ENCODE results near the gene NDRG4. TPM values are rescaled to one million over a fixed set of nuclear protein-coding genes. Genes with fewer than 3 reads are reported as not detected.
A peak's percentile ranks its signal among the peaks of the same experiment; 100 is the strongest.

The NDRG4 gene
- total RNA-seq, 1 donor from 2014 or later = 128 TPM

DNA sequence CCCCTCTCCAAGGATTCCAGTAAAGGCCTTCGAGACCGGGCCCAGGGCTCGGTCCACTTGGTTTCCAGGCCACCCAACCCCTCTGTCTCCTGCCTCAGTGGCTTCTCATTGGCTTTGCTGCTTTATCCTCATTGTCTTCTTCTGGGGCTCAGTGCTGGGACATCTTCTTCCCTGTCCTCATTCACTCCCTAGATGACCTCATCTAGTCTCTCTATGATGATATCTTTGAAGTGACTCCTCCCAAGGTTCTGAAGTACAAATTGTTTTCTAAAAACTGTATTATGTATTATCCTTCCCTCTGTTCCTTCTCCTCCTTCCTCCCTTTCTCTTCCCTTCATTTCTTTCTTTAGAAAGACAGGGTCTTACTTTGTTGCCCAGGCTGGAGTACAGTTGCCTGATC, 27.1 kb upstream of the NDRG4 start:
- TF ChIP-seq, protein P1, sequence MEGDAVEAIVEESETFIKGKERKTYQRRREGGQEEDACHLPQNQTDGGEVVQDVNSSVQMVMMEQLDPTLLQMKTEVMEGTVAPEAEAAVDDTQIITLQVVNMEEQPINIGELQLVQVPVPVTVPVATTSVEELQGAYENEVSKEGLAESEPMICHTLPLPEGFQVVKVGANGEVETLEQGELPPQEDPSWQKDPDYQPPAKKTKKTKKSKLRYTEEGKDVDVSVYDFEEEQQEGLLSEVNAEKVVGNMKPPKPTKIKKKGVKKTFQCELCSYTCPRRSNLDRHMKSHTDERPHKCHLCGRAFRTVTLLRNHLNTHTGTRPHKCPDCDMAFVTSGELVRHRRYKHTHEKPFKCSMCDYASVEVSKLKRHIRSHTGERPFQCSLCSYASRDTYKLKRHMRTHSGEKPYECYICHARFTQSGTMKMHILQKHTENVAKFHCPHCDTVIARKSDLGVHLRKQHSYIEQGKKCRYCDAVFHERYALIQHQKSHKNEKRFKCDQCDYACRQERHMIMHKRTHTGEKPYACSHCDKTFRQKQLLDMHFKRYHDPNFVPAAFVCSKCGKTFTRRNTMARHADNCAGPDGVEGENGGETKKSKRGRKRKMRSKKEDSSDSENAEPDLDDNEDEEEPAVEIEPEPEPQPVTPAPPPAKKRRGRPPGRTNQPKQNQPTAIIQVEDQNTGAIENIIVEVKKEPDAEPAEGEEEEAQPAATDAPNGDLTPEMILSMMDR (IDR thresholded peaks at IDR 0.05) = no peak
- TF ChIP-seq POLR2AphosphoS5 (IDR thresholded peaks at IDR 0.05; ENCODE audit: insufficient read depth in 1 of 2, low read depth in 1 of 2) (no peak), POLR2A (IDR thresholded peaks at IDR 0.05) (no peak)
- no peaks in the 10 kb centered on the region for H3K27me3 ChIP-seq
- no peak overlapping the region for H3K4me3 ChIP-seq
- no peak overlapping the region for H3K27ac ChIP-seq
- peaks cover 6% of the 10 kb centered on the region for H3K4me1 ChIP-seq
- no peaks in the 10 kb centered on the region for H3K36me3 ChIP-seq
- intact Hi-C loops (cut with DNase I) = loop anchor here (5.0 kb wide), 1 partner anchor 1304 kb away; no protein-coding TSS in a partner anchor
- no peaks in the 10 kb centered on the region for H3K9me3 ChIP-seq
- DNase-seq (ENCODE audit: extremely low spot score in 2 of 2) = no peak

DNA sequence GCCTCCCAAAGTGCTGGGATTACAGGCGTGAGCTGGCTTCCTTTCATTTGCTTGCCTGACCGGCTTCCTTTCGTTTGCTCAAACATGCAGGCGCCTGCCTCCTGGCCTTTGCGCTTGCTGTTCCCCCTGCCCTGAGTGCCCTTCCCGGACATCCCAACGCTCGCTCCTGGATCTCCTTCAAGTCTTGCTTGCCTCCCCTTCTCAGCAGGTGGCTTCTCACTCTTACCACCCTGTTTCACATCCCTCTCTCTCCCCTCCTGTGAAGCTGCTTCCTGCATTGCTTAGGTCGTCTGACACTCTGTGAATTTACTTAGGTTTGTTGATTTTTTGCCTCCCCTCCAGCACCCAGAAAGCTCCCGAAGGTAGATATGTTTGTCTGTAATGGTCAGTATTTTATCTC, 25.6 kb upstream of the NDRG4 start:
- intact Hi-C loops (cut with DNase I) = loop anchor here (5.0 kb wide), 1 partner anchor 1303 kb away; no protein-coding TSS in a partner anchor
- H3K27me3 ChIP-seq = no peaks in the 10 kb centered on the region
- H3K4me3 ChIP-seq = no peak overlapping the region
- H3K36me3 ChIP-seq = no peaks in the 10 kb centered on the region
- TF ChIP-seq, protein P1 (IDR thresholded peaks at IDR 0.05) = no peak
- TF ChIP-seq POLR2A (IDR thresholded peaks at IDR 0.05) (no peak), POLR2AphosphoS5 (IDR thresholded peaks at IDR 0.05; ENCODE audit: insufficient read depth in 1 of 2, low read depth in 1 of 2) (no peak)
- H3K27ac ChIP-seq = no peak overlapping the region
- H3K9me3 ChIP-seq = no peaks in the 10 kb centered on the region
- H3K4me1 ChIP-seq = no peaks in the 10 kb centered on the region
- no peak for DNase-seq (ENCODE audit: extremely low spot score in 2 of 2)

DNA sequence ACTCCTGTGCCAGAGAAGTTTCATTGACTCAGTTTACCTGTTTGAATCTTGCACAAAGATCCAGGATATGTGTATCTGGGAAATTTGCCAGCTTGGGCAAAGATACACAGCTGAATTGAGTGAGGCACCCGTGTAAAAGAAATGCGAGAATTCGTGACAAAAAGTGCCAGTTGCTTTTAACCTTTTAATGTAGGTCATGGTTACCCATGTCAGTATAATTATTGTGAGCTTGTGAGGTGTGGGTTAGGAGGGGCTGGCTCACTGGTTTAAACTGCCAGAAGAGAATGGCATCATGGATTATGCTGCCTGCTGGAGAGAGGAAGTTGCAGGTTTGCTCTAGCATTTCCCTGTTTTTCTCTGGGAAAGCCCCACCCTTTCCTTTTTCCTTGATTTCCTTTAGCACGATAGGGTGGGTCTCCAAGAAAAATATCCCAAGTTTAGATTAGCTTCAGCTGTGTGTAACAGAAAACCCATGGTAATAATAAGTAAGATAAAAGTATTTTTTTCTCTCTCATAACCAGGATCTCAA, 24.8 kb upstream of the NDRG4 start:
- H3K27ac ChIP-seq = no peak overlapping the region
- intact Hi-C loops (cut with DNase I) = no loop called here

DNA sequence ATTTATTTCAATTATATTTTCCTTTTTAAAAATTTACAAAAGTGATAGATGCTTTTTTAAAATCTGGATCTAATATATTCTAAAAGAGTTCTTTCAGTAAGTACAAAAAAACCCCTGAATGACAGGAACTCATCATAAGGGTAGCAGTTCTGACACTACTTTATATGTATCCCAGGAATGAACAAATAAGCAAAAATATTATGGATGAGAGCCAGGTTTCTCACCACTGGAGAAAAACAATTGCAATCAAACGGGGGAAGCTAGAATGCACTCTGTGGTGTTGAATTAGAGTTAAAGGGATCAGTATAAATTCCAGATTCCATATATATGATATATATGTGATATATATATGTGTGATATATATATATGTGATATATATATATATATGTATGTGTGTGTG, 23.2 kb upstream of the NDRG4 start:
- no peaks in the 10 kb centered on the region for H3K9me3 ChIP-seq
- H3K36me3 ChIP-seq = no peaks in the 10 kb centered on the region
- no peak overlapping the region for H3K4me3 ChIP-seq
- H3K4me1 ChIP-seq = no peaks in the 10 kb centered on the region
- H3K27ac ChIP-seq = no peak overlapping the region
- TF ChIP-seq POLR2A (IDR thresholded peaks at IDR 0.05) (no peak), POLR2AphosphoS5 (IDR thresholded peaks at IDR 0.05; ENCODE audit: insufficient read depth in 1 of 2, low read depth in 1 of 2) (no peak)
- TF ChIP-seq, protein P1 (IDR thresholded peaks at IDR 0.05) = no peak
- intact Hi-C loops (cut with DNase I) = no loop called here
- H3K27me3 ChIP-seq = no peaks in the 10 kb centered on the region
- no peak for DNase-seq (ENCODE audit: extremely low spot score in 2 of 2)

More for the DNA sequence above, 24.8 kb upstream of the NDRG4 start:
- DNase-seq (ENCODE audit: extremely low spot score in 2 of 2) = no peak
- no peaks in the 10 kb centered on the region for H3K4me1 ChIP-seq
- TF ChIP-seq POLR2AphosphoS5 (IDR thresholded peaks at IDR 0.05; ENCODE audit: insufficient read depth in 1 of 2, low read depth in 1 of 2) = peak in 1 of 2 donors; percentile 10
- no peak for TF ChIP-seq POLR2A (IDR thresholded peaks at IDR 0.05)
- H3K27me3 ChIP-seq = no peaks in the 10 kb centered on the region
- no peak overlapping the region for H3K4me3 ChIP-seq
- no peaks in the 10 kb centered on the region for H3K36me3 ChIP-seq
- H3K9me3 ChIP-seq = no peaks in the 10 kb centered on the region

DNA sequence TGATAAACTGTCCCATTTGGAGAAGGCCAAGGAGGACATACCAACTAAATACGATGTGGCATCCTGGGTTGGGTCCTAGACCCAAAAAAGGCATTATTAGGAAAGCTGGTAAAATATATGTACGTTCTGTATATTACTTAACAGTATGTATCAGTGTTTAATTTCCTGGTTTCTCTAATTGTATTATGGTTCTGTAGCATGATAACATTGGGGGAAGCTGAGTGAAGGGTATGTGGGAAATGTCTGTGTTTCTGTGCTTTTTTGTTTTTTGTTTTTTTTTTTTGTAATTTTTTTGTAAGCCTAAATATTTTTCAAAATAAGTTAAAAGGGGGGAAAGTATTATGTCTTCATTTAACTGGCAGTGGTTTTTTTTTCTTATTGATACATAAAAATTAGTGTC, 21.5 kb upstream of the NDRG4 start:
- no peak for DNase-seq (ENCODE audit: extremely low spot score in 2 of 2)
- H3K27ac ChIP-seq = no peak overlapping the region
- H3K9me3 ChIP-seq = no peaks in the 10 kb centered on the region
- no peaks in the 10 kb centered on the region for H3K27me3 ChIP-seq
- H3K4me1 ChIP-seq = no peaks in the 10 kb centered on the region
- intact Hi-C loops (cut with DNase I) = no loop called here
- H3K36me3 ChIP-seq = no peaks in the 10 kb centered on the region
- no peak for TF ChIP-seq POLR2AphosphoS5 (IDR thresholded peaks at IDR 0.05; ENCODE audit: insufficient read depth in 1 of 2, low read depth in 1 of 2)
- TF ChIP-seq, protein P1 (IDR thresholded peaks at IDR 0.05) = no peak
- no peak for TF ChIP-seq POLR2A (IDR thresholded peaks at IDR 0.05)
- H3K4me3 ChIP-seq = no peak overlapping the region

All from vagina (tissue), 2 donors.